HepG2 (cell line): Measurements from ENCODE around the gene TSC22D3. TPM values are rescaled to one million over a fixed set of nuclear protein-coding genes. Genes with fewer than 3 reads are reported as not detected.

Source experiments
- AKAP8 ChIP-seq: sonication (generic); formaldehyde crosslinking; IDR thresholded peaks from 2 replicates; pipeline ENCODE4 v1.5.1; 2020; ENCODE audit warnings: mild to moderate bottlenecking, missing genetic modification reagents
- AKNA ChIP-seq: sonication (generic); formaldehyde crosslinking; IDR thresholded peaks from 2 replicates; pipeline ENCODE4 v1.4.0; 2020; ENCODE audit warnings: missing genetic modification reagents, borderline replicate concordance
- BATF2 ChIP-seq: sonication (generic); formaldehyde crosslinking; IDR thresholded peaks from 2 replicates; pipeline ENCODE4 v1.8.0; 2022; ENCODE audit warnings: mild to moderate bottlenecking, missing genetic modification reagents, moderate library complexity
- THAP8 ChIP-seq: sonication (generic); formaldehyde crosslinking; IDR thresholded peaks from 2 replicates; pipeline ENCODE4 v1.5.1; 2020; ENCODE audit warnings: missing genetic modification reagents, mild to moderate bottlenecking, borderline replicate concordance
- TIGD3 ChIP-seq: sonication (generic); formaldehyde crosslinking; IDR thresholded peaks from 2 replicates; pipeline ENCODE4 v1.5.1; 2020; ENCODE audit warnings: mild to moderate bottlenecking, missing genetic modification reagents, borderline replicate concordance
- TMF1 ChIP-seq: sonication (generic); formaldehyde crosslinking; IDR thresholded peaks from 2 replicates; pipeline ENCODE4 v1.8.1; 2022; ENCODE audit warnings: low read depth, missing genetic modification reagents
- ZC3H13 ChIP-seq: sonication (generic); formaldehyde crosslinking; IDR thresholded peaks from 2 replicates; pipeline ENCODE4 v1.8.1; 2023; ENCODE audit warnings: mild to moderate bottlenecking, missing genetic modification reagents, moderate library complexity
- ZHX1 ChIP-seq: sonication (generic); formaldehyde crosslinking; IDR thresholded peaks from 2 replicates; pipeline ENCODE4 v1.8.1; 2022; ENCODE audit warnings: low read depth, mild to moderate bottlenecking, missing genetic modification reagents
- ZNF224 ChIP-seq: sonication (generic); formaldehyde crosslinking; IDR thresholded peaks from 2 replicates; pipeline ENCODE4 v1.5.0; 2020; ENCODE audit warnings: mild to moderate bottlenecking, missing genetic modification reagents
- ZNF646 ChIP-seq: sonication (generic); formaldehyde crosslinking; IDR thresholded peaks from 2 replicates; pipeline ENCODE4 v1.9.0; 2021; ENCODE audit warnings: mild to moderate bottlenecking, missing genetic modification reagents
- polyA plus RNA-seq, 8 experiments: library from polyadenylated mRNA; depleted of rRNA in 3 of 8; stranded (reverse) in 7 of 8; unstranded in 1 of 8; fragments of >200 nt; fragmentation: Illumina TruSeq in 4 of 8; extraction: Trizol in 4 of 8; gene quantifications; 2 replicates each; pipeline versions ENCODE4 v1.2.1 to v1.2.3, GENCODE V29; 2011 to 2016; ENCODE audit warnings: low read depth in 4 of 8, missing spikeins in 1 of 8, mixed read lengths in 1 of 8; ENCODE audit not compliant: insufficient read depth in 1 of 8
- total RNA-seq, 5 experiments: library from RNA; depleted of rRNA; stranded (reverse); fragments of >200 nt; fragmentation: Illumina TruSeq; extraction: Trizol; gene quantifications; 2 replicates each; pipeline ENCODE4 v1.2.3, GENCODE V29; 2016; ENCODE audit warnings: low read depth in 1 of 5

TSC22D3 gene
- total and polyA plus RNA-seq, 2 of the 13 experiments (the other 11 are each of a cell fraction or from before 2014, with no cell fraction given) = 0.82 to 1.5 TPM

DNA sequence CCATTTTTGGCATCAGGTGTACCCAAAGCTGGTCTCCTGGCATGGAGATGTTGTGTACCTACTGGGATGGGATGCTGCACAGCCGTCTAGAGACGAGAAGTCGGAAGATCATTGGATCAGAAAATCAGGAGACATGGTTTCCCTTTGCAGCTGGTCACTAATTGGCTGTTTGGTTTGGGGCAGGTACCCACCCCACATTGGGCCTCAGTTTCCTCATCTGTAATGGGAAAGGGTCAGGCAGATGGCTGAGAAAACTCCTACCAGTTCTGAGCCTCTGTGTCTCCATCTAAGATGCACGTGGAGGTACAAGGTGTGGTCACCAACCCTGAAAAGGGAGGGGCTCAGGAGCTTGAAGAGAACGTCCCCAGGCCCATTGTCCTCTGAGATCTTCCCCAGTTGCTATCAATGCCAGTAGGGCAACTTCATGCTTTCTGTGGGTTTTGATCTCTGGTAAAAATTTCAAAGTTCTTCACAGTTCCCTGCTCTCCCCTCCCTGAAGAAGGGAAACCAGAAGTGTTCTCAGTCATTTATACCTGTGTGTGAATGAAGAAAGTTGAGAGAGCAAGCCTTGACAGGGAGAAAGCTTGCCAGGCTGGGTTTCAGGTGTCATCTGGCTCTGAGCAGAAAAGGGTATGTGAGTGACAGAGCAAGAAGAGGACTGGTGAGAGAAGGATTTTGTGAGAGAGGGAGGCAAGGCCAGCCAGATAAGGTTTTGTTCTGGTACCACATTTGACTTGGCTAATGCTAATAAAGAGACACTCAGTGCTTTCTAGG lies 15.1 kb downstream of the TSC22D3 start (continued):
- TF ChIP-seq ZNF646 (CRISPR knock-in tag) (no peak), AKAP8 (CRISPR knock-in tag) (no peak), AKNA (no peak), ZHX1 (no peak), TMF1 (CRISPR knock-in tag) (no peak), TIGD3 (CRISPR knock-in tag) (no peak), BATF2 (CRISPR knock-in tag) (no peak), ZC3H13 (CRISPR knock-in tag) (no peak), THAP8 (no peak), ZNF224 (CRISPR knock-in tag) (no peak)
